ENCODE measurements around the gene CBLB. TPM values are rescaled to one million over a fixed set of nuclear protein-coding genes. Genes with fewer than 3 reads are reported as not detected.

CBLB gene
- total and polyA plus RNA-seq, 2 of the 4 experiments (the other 2 are of a cell fraction), result 10.1 to 20.1 TPM

- ChIA-PET POLR2A (ENCODE audit: unreplicated experiment) (no interaction called here), CTCF (no interaction called here)
- Histone ChIP-seq H2BK120ac (ENCODE audit: low read depth, low read length) (no peak overlapping the region), H2BK5ac (ENCODE audit: low read depth, low read length, poor library complexity, severe bottlenecking) (no peak overlapping the region), H4K20me1 (ENCODE audit: insufficient read depth, low read length) (no peaks in the 10 kb centered on the region), H3K18ac (ENCODE audit: low read depth, low read length) (no peak overlapping the region), H3K9ac (ENCODE audit: low read depth, low read length) (no peak overlapping the region), H3K79me1 (ENCODE audit: low read depth in 1 of 2, low read length in 2 of 2) (no peaks in the 10 kb centered on the region), H4K5ac (ENCODE audit: low read depth, low read length) (no peak overlapping the region), H3K27me3 (ENCODE audit: control insufficient read depth, insufficient read depth, low read length) (no peaks in the 10 kb centered on the region), H3K4ac (ENCODE audit: low read depth, low read length) (no peak overlapping the region), H3K9me3 (ENCODE audit: control insufficient read depth, insufficient read depth, low read length) (no peaks in the 10 kb centered on the region), H4K8ac (ENCODE audit: low read depth in 2 of 2, low read length in 2 of 2) (no peak overlapping the region), H4K91ac (ENCODE audit: insufficient read depth, low read depth, low read length) (no peak overlapping the region), H3K4me2 (ENCODE audit: low read depth, low read length) (no peak overlapping the region), H3K14ac (replicated peaks; ENCODE audit: low read depth, low read length) (no peak overlapping the region), H2BK20ac (ENCODE audit: low read depth, low read length) (no peak overlapping the region), H3K9me1 (ENCODE audit: insufficient read depth, low read length) (no peaks in the 10 kb centered on the region), H3K56ac (ENCODE audit: extremely low read depth, insufficient read depth, low read length) (no peak overlapping the region), H3K27ac (ENCODE audit: insufficient read depth, low read length) (no peak overlapping the region), H2BK15ac (ENCODE audit: low read depth, low read length) (no peak overlapping the region), H3K23ac (ENCODE audit: low read depth, low read length) (no peak overlapping the region), H2AK9ac (replicated peaks; ENCODE audit: low read depth, low read length, poor library complexity) (no peak overlapping the region), H3K4me3 (ENCODE audit: insufficient read depth, low read depth, low read length) (no peak overlapping the region), H2AK5ac (ENCODE audit: low read depth, low read length) (no peak overlapping the region), H3K36me3 (ENCODE audit: control insufficient read depth, insufficient read depth, low read length) (peaks cover 8% of the 10 kb centered on the region), H3K4me1 (ENCODE audit: control insufficient read depth, insufficient read depth, low read length) (no peaks in the 10 kb centered on the region), H2AFZ (replicated peaks; ENCODE audit: low read length, poor library complexity) (no peak overlapping the region)
- dilution Hi-C loops (cut with HindIII; ENCODE audit: low sequenced_read_pairs, unreplicated experiment), result no loop called here
- TF ChIP-seq CHD1 (IDR thresholded peaks at IDR 0.05; ENCODE audit: low read depth, low read length) (no peak), SMC3 (IDR thresholded peaks at IDR 0.05; ENCODE audit: low read depth, low read length) (no peak), ELK1 (IDR thresholded peaks at IDR 0.05; ENCODE audit: borderline replicate concordance, low read depth, low read length) (no peak), MXI1 (IDR thresholded peaks at IDR 0.05; ENCODE audit: borderline replicate concordance, low read depth, low read length) (no peak), NFE2L2 (IDR thresholded peaks at IDR 0.05; ENCODE audit: low read depth, low read length) (no peak), RFX5 (IDR thresholded peaks at IDR 0.05; ENCODE audit: low read depth, low read length) (no peak), MAFK (IDR thresholded peaks at IDR 0.05; ENCODE audit: low read depth, low read length) (no peak), BHLHE40 (IDR thresholded peaks at IDR 0.05; ENCODE audit: low read depth, low read length) (no peak), POLR2A (IDR thresholded peaks at IDR 0.05; ENCODE audit: low read depth, low read length) (no peak), CEBPB (IDR thresholded peaks at IDR 0.05; ENCODE audit: low read depth, low read length) (no peak), USF2 (IDR thresholded peaks at IDR 0.05; ENCODE audit: low read depth, low read length) (no peak), MAZ (IDR thresholded peaks at IDR 0.05; ENCODE audit: borderline replicate concordance, low read depth, low read length) (no peak), RAD21 (IDR thresholded peaks at IDR 0.05; ENCODE audit: low read length) (no peak), FOS (IDR thresholded peaks at IDR 0.05; ENCODE audit: low read depth, low read length) (no peak)
- intact Hi-C loops (cut with micrococcal nuclease), result no loop called here
- ATAC-seq (ENCODE audit: low read depth) (no peak), DNase-seq (no peak)
- WGBS, 2 experiments (ENCODE audit: extremely low coverage in 2 of 2, insufficient read length in 1 of 2), result no CpG with 5 or more reads among the region's 6 CpGs
- in situ Hi-C loops (cut with MboI; ENCODE audit: low sequenced_read_pairs), result no loop called here
- no TSS peak for BruUV-seq (replicated peaks)
These were observed 154.4 kb downstream of the CBLB start for GRCh38 chr3:105714453-105714852.
